T-helper 2 cell treated with Interferon-gamma antibody and Interleukin-4, amounts not matched to agents 100 ng/mL and 5 ng/mL, for 36 hours (primary cell): Measurements from ENCODE around the gene HTRA3. TPM values are rescaled to one million over a fixed set of nuclear protein-coding genes. Genes with fewer than 3 reads are reported as not detected.

ENCODE experiments used
- intact Hi-C: fragments of 100-400 bp; cut with micrococcal nuclease; formaldehyde crosslinking; loops from one replicate; pipeline ENCODE4 v1.15.1; 2023
- total RNA-seq: library from RNA; stranded (reverse); gene quantifications from 2 replicates; pipeline ENCODE4 v1.2.3, GENCODE V29; 2022

HTRA3 gene
- total RNA-seq, 1 donor from 2014 or later: not detected

DNA sequence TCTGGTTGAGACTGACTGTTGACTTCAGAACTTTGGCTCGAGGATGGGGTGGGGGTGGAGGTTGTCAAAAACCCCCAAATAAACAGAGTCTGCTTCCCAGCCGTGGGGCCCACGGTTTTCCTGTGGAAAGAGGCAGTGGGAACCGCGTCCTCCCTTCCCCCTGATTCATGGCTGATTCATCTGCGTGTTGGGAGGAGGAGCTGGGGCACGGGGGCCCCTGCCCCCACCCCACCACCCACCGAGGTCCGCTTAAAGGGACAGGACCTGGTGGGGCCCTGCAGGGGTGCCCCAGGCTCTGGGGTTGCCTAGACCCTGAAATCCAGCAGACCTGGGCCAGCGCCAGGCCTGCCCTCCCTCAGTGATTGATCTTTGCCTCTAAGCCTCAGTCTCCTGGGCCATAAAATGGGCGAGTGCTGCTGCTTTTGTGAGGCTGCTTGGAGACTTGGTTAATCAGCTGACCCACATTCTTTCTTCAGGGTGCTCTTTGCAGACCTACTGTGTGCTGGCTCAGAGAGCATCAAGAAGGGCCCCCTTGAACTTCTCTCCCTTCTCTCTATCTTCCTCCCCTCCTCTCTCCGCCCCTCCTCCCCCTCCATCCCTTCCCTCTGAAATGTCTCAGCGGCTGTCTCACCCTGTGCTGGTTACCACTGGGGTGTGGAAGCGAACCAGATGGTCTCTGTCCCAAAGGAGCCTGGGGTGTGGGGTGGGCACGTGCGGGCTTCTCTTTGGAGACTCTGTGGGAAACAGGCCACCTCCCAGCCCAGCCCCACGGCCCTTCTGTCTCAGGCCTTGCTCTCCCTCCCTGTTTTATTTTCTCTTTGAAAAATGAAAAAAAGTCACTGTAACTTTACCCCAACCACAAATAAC, 9.1 kb downstream of the HTRA3 start:
- intact Hi-C loops: no loop called here

DNA sequence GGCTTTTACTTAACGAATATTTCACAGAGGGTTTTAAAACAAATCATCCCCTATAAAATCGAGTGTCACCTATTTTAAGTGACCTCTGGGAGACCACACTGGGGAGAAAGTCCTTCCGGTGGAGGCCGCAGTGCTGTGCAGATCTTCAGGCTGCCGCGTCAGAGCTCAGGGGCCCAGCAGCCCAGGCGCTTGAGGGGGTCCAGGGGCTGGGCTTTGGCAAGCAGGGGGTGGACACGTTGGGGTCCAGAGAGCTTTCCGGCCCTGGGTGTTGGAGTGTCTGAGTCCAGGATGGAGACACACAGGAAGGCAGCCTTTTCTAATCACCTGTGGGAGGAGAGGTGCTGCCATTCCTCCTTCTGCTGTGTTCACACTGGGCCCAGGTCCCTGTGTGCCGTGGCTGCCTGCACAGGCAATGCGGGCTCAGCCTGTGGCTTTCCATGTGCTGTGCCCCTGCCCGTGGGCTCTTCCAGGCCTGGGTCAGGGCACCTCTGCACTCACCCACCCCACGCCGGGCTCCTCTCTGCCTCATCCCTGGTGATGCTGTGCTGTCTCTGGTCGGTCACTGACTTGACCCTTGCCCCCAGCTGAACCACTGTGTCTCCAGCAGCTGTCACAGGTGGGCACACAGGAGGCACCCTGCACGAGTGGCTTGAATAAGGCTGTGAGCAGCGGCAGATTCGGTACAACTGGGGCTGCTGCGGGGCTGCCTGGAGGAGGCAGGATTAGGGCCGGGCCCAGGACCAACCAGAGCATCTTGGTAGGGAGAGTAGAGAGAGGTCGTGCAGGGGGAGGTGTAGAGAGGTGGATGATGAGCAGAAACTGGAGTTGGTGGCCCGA, 10.0 kb downstream of the HTRA3 start:
- intact Hi-C loops: no loop called here

DNA sequence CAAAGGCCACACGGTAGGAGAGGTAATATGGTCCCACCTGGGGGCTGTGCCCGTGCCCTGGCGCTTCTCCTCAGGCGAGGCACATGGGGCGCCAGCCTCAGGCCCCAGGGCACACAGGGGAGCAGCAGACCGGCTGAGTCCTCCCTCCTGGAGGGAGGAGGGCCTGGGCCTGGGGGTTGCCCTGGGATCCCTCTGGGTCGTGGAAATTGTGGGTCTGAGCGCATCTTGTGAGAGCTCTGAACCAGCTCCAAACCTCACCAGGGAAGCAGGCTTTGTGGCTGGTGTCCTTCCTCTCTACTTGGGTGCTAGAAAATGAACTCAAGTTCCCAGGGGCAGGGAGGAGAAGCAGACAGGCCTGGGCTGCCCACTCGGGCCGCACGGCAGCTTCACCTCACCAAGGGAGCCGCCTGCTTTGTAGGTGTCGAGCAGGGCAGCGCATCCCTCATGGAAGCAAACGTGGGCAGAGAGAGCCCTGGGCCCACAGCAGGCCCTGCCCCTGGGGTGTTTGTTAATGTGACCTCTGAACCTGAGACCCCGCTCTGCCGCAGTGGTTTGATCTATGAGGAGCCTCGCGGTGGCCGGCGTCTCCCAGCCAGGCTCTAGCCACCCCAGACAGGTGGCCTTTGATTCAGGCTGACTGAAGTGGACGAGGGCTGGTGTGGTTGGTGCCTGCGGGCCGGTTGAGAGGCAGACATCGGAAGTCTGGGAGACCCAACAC, 10.8 kb downstream of the HTRA3 start:
- intact Hi-C loops: no loop called here

DNA sequence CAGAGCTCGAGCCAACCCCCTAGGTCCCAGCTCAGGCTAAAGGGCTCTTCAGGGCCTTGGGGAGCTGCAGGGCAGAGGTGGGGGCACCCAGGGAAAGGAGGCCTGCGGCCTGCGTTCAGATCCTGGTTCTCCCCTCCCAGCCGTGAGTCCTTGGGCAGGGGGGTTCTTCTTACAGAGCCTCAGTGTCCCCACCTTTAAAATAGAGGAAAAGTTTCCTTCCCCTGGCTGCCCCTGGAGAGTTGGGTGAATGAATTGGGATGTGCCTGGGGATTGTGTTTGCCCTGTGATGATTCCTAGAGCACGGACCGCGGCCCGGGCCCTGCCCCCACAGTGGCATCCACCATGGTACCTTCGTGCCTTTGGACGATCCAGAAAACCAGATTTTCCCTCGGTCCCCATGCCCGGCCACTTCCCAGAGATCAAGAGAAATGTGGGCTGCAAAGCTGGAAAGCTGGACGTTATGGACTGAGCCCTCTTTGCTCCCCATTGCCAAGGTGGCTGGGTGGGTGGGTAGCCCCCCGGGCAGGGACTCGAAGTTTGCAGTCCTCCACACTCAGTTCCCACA, 11.4 kb downstream of the HTRA3 start:
- intact Hi-C loops: no loop called here

DNA sequence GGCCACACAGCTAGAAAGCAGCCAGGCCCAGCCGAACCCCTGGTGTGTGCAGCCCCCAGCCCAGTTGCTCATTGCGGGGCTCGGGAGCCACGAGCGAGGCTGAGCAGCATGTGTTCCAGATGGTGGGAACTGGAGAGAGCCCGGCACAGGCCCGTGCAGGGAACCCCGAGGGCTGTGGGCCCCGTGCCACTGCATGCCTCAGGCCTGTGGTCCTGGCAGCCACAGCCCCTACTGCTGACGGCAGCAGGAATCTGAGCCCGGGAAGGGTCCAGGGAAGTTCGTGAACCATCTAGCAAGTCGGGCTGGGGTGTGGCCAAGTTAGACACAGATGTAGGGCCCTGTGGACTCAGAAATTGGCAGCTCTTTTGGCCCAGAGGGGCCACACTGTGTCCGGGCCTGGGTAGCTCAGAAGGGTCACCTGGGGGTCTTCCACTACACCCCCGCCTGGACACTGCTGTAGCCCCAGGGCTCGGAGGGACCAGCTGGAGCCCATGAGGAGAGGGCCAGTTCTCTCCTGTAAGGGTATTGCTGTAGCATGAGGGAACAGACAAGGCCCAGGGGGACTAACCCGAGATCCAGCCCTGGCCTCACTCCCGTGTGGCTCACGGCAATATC, 12.1 kb downstream of the HTRA3 start:
- intact Hi-C loops: no loop called here

DNA sequence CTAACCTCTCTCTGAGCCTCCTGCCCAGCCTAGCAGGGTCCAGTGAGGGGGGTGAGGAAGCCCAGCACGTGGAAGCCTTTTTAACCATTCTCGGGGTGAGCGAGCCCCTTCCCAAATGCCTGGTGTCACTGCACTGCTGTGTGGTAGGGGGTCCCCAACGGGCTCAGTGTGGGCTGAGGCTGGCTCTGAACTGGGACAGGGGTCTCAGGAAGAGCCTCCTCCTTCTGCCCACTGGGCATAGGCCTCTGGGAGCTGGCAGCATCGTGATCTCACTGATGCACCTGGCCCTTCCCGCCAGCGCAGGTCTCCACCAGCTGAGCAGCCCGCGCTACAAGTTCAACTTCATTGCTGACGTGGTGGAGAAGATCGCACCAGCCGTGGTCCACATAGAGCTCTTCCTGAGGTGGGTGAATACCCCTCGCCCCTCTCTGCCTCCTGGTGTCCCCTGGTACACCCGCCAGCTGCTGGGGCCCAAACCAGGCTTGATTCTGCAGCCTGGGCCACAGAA, 12.6 kb downstream of the HTRA3 start:
- intact Hi-C loops: no loop called here

DNA sequence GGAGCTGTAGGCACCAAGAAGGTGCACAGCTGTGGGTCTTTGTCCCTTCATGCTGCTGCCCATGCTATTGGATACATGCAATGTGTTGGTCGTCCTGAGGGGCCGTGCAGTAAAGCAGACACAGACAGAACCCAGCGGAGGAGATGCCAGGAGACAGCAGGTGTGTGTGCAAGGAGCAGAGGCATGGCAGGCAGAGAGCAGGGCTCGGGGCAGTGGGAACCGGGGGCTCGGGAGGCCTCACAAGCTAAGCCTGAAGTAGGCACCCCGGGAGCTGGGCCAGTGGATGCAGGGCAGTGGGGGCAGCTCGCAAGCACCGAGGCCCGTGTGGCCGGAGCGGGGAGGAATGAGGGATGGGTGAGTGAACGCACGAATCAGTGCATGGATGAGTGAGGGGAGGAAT, 13.2 kb downstream of the HTRA3 start:
- intact Hi-C loops: no loop called here

DNA sequence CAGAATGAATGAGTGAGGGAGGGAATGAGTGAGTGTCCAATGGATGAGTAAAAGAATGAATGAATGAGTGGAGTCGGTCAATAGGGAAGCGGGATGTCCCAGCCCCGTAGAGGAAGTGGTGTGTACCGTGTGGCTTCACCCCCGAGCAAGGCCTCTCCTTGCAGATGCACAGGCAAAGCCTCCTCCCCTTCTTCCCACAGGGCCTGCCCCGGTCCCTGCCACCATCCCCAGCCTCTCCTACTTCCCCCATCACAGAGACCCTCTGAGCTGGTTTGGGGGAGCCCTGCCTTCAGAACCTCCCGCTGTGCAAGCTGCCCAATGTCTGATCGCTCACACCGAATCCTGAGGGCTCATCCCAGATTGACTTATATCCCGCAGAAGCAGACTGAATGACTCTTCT, 13.6 kb downstream of the HTRA3 start:
- intact Hi-C loops: no loop called here

DNA sequence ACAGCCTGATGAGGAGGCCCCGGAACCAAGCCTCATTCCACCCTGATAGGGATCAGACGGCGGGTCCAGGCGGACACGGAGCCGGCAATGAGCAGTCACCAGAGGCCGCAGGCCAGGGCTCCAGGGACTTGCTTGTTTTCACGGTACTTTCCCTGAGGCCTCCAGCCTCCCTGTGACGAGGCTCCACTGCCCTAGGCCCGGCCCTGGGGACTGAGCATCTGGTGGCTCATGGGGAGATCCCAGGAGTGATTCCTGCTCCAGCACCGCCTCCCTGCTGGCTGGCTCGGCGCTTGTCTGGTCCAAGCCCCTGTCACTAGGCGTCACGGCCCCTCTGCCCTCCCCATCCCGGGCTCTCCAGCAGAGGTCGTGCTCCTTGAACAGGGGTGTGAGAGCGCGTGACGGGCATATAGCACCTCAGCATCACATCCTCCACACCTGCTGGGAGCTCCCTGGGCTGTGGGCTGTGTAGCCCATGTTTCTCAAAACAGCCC, 14.1 kb downstream of the HTRA3 start:
- intact Hi-C loops: no loop called here

DNA sequence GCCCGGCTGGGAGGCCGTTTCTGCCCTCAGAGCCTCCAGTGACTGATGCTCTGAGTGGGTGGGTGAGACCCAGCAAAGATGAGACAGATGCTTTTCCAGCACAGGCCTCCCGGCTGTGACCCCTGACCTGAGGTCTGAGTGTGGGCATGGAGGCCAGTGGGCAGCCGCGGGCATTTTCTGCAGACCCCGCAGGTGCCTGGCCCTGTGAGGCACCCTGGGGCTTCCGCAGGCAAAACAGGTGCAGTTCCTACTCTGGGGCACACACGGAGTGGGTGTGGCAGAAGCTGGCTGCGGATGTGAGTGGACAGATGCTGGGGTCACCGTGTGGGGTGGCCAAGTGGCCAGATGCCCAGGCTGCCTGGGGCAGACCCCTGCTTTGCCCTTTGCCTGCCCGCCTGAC, 14.8 kb downstream of the HTRA3 start:
- intact Hi-C loops: no loop called here

DNA sequence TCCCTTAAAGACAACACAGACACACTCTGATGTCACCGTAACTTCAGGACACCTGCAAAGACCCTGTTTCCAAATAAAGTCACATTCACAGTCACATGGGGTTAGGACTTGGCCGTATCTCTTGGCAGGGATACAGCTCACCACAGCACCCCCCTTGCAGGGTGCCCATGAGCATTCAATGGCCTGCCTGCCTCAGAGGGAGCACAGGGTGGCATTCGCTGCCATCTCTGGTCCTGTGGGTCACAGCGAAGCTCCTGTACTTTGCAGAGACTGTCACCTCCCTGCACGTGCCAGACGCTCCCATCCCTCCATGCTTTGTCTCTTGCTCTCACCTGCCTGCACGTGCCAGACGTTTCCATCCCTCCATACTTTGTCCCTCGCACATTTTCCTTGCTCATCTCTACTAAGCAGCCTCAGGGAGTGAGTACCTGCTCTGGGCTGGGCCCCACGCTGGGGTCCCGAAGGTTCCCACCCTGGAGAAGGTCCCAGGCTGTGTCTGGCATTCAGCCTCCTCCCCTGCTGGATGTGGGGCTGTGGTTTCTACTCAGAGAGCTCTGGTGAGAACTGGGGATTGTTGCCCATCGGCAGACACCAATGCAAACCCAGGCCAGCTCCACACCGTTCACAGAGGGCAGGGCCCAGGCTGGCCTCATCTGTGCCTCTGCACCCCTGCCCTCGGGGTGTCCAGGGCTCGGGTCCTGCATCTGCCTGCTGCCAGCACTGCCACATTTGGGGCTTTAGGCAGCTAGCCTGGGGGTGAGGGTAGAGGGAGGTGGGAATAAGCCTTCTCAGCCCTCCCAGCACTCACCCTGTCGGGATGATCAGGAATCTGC, 15.8 kb downstream of the HTRA3 start:
- intact Hi-C loops: no loop called here

DNA sequence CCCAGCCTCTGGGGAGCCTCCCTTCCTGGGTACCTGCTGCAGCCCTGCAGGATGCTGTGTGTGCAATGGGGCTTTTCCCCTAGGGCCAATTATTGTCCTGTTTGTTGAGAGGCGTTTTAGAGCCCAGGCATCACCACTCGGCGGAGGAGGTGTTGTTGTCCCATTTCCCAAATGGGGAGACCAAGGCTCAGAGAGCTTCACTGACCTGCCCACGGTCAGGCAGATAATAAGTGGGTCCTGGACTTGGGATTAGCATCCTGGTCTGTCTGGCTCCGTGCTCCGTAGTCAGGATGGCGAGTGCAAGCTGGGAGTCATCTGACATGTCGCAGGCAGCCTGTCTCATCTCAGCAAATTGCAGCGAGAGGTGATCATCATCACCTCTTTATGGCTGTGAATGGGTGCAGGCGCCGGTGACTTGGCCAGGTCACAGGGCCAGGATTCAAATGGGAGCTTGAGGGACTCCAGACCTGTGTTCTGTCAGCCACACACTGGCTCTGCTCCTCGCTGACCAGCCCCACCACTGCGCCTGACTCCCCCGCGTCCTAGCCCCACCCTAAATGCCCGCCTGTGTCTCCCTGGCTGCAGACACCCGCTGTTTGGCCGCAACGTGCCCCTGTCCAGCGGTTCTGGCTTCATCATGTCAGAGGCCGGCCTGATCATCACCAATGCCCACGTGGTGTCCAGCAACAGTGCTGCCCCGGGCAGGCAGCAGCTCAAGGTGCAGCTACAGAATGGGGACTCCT, 16.6 kb downstream of the HTRA3 start:
- intact Hi-C loops: no loop called here

DNA sequence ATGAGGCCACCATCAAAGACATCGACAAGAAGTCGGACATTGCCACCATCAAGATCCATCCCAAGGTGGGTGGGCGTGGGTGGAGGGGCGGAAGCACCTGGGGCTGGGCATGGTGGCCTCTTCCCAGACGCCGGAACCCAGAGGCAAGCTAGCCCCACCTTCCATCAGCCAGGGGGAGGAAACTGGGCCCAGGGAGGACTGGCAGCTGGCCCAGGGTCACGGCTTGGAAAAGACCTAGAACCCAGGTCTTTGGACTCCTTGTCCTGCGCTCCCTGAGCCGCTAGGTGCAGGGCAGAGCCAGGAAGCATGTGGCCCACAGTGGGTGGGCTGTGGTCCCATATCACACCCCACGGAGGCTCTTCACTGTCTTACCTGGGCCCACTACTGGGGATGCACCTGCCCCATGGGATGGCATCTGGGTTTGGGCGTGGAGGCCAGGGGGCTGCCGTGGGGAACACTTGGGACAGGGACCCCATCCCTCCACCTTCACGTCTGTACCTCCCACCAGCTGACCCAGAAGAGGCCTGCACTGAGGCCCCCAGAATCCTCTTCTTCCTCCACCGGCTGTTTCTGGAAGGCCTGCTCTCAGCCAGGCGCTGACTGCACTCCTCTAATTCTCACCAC, 17.3 kb downstream of the HTRA3 start:
- intact Hi-C loops: no loop called here

DNA sequence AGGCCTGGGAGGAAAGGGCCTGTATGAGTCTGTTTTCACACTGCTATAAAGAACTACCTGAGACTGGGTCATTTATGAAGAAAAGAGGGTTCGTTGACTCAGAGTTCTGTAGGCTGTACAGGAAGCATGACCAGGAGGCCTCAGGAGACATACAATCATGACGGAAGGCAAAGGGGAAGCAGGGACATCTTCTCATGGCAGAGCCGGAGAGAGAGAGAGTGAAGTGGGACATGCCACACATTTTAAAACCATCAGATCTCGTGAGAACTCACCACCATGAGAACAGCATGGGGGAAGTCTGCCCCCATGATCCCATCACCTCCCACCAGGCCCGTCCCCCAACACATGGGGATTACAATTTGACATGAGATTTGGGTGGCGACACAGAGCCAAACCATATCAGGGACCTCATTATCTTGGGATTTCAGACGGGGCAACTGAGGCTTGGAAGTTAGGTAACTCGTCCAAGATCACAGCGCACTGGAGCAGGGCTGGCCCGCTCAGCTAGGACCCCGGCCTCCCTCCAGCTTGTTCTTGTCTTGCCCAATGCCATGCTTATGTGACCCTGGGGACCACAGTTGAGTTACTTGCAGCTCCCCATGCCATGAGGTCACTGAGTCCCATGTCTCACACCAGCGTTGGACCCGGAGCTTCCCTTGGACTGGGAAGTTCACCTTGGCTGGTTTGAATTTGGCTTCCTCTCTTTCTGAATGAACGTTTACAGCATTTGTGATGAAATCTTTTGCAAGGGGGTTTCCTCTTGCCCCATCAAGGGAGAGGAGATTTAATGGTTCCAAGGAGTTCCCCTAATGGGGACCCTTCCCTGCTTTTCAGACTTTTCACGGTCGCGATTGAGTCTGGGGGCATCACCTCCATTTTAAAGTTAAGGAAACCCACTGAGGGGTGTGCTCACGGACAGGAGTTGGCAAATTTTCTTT, 18.1 kb downstream of the HTRA3 start:
- intact Hi-C loops: no loop called here

DNA sequence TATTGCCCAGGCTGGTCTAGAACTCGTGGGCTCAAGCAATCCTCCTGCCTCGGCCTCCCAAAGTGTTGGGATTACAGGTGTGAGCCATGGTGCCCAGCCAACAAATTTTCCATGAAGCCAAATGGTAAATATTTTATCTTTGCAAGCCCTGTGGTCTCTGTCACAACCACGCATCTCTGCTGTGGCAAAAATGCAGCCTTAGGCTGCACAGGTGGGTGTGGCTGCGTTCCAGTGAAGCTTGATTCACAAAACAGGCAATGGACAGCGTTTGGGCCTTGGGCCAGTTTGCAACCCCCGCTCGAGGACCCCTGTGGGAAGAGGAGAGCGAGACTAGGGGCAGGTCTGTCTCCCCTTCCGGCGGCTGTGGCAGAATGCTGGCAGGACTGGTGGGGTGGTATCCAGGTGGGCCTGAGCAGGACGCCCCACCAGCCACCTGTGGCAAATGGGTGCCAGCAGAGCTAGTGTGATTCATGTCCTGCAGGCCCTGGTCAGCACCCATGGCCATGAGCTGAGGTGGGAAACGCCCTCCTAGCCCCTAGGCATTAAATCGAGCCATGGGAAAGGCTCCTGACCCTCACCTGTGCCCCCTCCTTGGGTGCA, 19.7 kb downstream of the HTRA3 start:
- intact Hi-C loops: no loop called here

DNA sequence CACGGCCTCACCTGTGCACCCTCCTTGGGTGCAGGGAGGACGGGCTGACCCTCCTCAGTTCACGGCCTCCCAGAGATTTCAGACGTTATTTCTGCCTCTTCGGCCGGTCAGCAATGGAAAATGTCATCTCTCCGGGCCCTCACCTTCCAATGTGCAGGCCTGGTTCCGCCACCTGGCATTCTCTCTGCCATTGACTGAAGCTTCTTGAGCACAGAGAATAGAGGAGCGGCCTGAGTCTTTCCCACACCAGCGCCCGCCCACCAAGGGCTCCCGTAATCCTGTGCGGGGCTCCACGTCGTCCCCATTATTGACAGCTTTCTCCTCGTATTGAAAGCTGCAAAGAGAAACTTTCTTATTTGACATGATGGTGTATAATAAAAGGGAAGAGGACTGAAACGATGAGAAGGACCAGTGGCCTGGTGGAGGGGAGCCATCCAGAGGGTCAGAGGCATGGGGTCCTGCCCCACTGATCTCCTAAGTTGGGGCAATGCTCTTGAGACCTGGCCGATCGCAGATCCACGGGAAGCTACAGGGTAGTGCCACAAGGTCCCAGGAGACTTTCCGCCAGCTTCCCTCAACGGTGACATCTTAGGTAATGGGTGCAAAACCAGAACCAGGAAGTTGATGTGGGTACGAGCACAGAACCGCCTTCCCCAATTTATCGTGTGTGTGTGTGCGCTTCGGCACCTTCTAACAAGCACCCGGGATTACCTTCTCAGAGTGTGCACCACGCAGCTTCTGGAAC, 20.6 kb downstream of the HTRA3 start:
- intact Hi-C loops: no loop called here

DNA sequence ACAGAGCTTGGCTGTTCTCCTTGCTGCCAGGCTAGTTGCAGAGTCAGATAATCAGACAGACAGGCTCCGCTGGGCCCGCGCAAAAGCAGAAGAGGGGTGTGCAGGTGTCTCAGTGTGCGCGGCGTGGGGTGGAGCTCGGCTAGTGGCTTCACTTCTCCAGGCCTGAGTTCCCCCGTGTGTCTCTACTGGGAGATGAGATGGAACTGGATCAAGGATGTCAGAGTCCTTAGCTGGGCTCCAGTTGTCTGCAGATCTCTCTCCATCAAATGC, 21.1 kb downstream of the HTRA3 start:
- intact Hi-C loops: no loop called here
